GM18508 (cell line): ENCODE results near the gene OMG.
"Not testable (repeated sequence)": the region's sequence is repeated elsewhere in the genome, so short reads cannot be mapped to it uniquely, and the experiment has no call there.

Experiments
- ATAC-seq: cut with Tn5 transposase; IDR thresholded peaks from one replicate; pipeline ENCODE4 v1.9.1; 2021; ENCODE audit warnings: moderate number of reproducible peaks; ENCODE audit not compliant: insufficient read depth, unreplicated experiment

Gene OMG

GRCh38 chr17:31297090-31297489, at the start of gene OMG:
Gene OMG, minus strand, starts transcription at chr17:31297239. Its CDS starts 908 bp downstream, at chr17:31296331.
- ATAC-seq: no peak

- not testable (repeated sequence) for ATAC-seq
Measured at GRCh38 chr17:31345191-31345747, 48.2 kb upstream of the OMG start.

- no peak for ATAC-seq
Measured at GRCh38 chr17:31339906-31340661, 43.0 kb upstream of the OMG start.

- no peak for ATAC-seq
Measured at GRCh38 chr17:31329221-31329620, 32.2 kb upstream of the OMG start.

GRCh38 chr17:31328160-31328535, 31.1 kb upstream of the OMG start:
- ATAC-seq: no peak

GRCh38 chr17:31327534-31328159, 30.6 kb upstream of the OMG start:
- no peak for ATAC-seq

GRCh38 chr17:31323551-31323950, 26.5 kb upstream of the OMG start:
- ATAC-seq: no peak

GRCh38 chr17:31321966-31322365, 24.9 kb upstream of the OMG start:
- no peak for ATAC-seq

- no peak for ATAC-seq
Measured at GRCh38 chr17:31321481-31321880, 24.4 kb upstream of the OMG start, which contains the start of gene EVI2A. Gene EVI2A, minus strand, starts transcription at chr17:31321622. Its CDS starts 2,609 bp downstream, at chr17:31319013.

- no peak for ATAC-seq
Measured at GRCh38 chr17:31320791-31321190, 23.8 kb upstream of the OMG start.

GRCh38 chr17:31320241-31320640, 23.2 kb upstream of the OMG start:
- no peak for ATAC-seq

- no peak for ATAC-seq
Measured at GRCh38 chr17:31318851-31319661, 22.0 kb upstream of the OMG start.

- ATAC-seq: no peak
Measured at GRCh38 chr17:31318298-31318801, 21.3 kb upstream of the OMG start.

GRCh38 chr17:31314782-31315100, 17.7 kb upstream of the OMG start:
- no peak for ATAC-seq

- no peak for ATAC-seq
Measured at GRCh38 chr17:31313982-31314781, 17.1 kb upstream of the OMG start, which contains the start of gene EVI2B. Gene EVI2B, minus strand, starts transcription at chr17:31314054. Its CDS starts 8,445 bp downstream, at chr17:31305609.

- not testable (repeated sequence) for ATAC-seq
Measured at GRCh38 chr17:31312223-31312622, 15.2 kb upstream of the OMG start.

- no peak for ATAC-seq
Measured at GRCh38 chr17:31311526-31311925, 14.5 kb upstream of the OMG start.

- ATAC-seq: no peak
Measured at GRCh38 chr17:31310886-31311285, 13.8 kb upstream of the OMG start.

GRCh38 chr17:31310260-31310659, 13.2 kb upstream of the OMG start:
- no peak for ATAC-seq

GRCh38 chr17:31309556-31309955, 12.5 kb upstream of the OMG start:
- no peak for ATAC-seq
